ENCODE measurements around the gene PAOX. TPM values are rescaled to one million over a fixed set of nuclear protein-coding genes. Genes with fewer than 3 reads are reported as not detected.

PAOX gene
- total and polyA plus RNA-seq, 2 donors (not counting 1 experiment from before 2014, with no cell fraction given), result 21.1 to 24.9 TPM

GRCh38 chr10:133379801-133380666 is 972 bp downstream of the PAOX start:
- H3K4me2 ChIP-seq (replicated peaks; ENCODE audit: low read depth, low read length, poor library complexity, severe bottlenecking), result peak overlapping the region; percentile 95
- Mint-ChIP-seq H3K27ac (peak overlapping the region; percentile 83), H3K9me3 (ENCODE audit: insufficient read depth) (no peaks in the 10 kb centered on the region), H3K4me1 (peaks cover 38% of the 10 kb centered on the region), H3K4me3 (peak overlapping the region; percentile 85), H3K27me3 (no peaks in the 10 kb centered on the region)
- H3K4me1 ChIP-seq (ENCODE audit: control insufficient read depth in 2 of 2, insufficient read depth in 2 of 2, low read length in 2 of 2), result peaks cover 29 to 35% of the 10 kb centered on the region in 2 donors
- H2AFZ ChIP-seq (ENCODE audit: insufficient read depth, low read depth, low read length, poor library complexity, severe bottlenecking), result peak overlapping the region; percentile 79
- intact Hi-C loops (cut with micrococcal nuclease), result loop anchor here (1.0 kb wide), 2 partner anchors 9 to 14 kb away; partner anchors contain the start of gene MTG1
- H3K9me3 ChIP-seq (ENCODE audit: control extremely low read depth in 1 of 3, control insufficient read depth in 2 of 3, insufficient read depth in 1 of 3, low read length in 2 of 3), result peaks cover 0 to 3% (median 0%) of the 10 kb centered on the region in 3 donors
- ATAC-seq (ENCODE audit: low read depth) (no peak), DNase-seq (no peak)
- POLR2A ChIA-PET, result interaction anchor here (0.5 to 1.5 kb wide), 3 partner anchors 9 to 236 kb away, joined by 3 to 7 read pairs (median 5); no protein-coding TSS in a partner anchor
- peak overlapping the region in 1 of 2 donors; percentile 71 for H3K27ac ChIP-seq (ENCODE audit: low read length in 2 of 2)
- peaks cover 0 to 32% of the 10 kb centered on the region in 2 experiments for H3K36me3 ChIP-seq (replicated peaks in 1 of 2; ENCODE audit: control extremely low read depth in 1 of 2, control insufficient read depth in 1 of 2, extremely low read depth in 1 of 2, insufficient read depth in 2 of 2, low read length in 1 of 2)
- no peak for TF ChIP-seq EZH2 (IDR thresholded peaks at IDR 0.05; ENCODE audit: borderline replicate concordance, insufficient read depth, low read depth, low read length, poor library complexity, severe bottlenecking)
- no peak for TF ChIP-seq CTCF (IDR thresholded peaks at IDR 0.05)
- CTCF ChIA-PET, result no interaction called here
- peaks cover 33% of the 10 kb centered on the region for H4K20me1 ChIP-seq (ENCODE audit: control insufficient read depth, insufficient read depth, low read length, poor library complexity, severe bottlenecking)
- H3K27me3 ChIP-seq (replicated peaks in 1 of 4; ENCODE audit: control extremely low read depth in 1 of 4, control insufficient read depth in 3 of 4, insufficient read depth in 4 of 4, low read length in 3 of 4), result no peaks in the 10 kb centered on the region
- peaks cover 47% of the 10 kb centered on the region for H3K79me2 ChIP-seq (ENCODE audit: control insufficient read depth, insufficient read depth, low read length)
- WGBS (ENCODE audit: insufficient coverage), result 88% methylated on average over 31 of the region's 36 CpGs
- H3K4me3 ChIP-seq (ENCODE audit: control extremely low read depth in 1 of 5, extremely low read depth in 1 of 5, insufficient read depth in 1 of 5, low read depth in 2 of 5, low read length in 4 of 5), result peak overlapping the region in 4 of 5 experiments; percentile 51 to 72 (median 66)
- H3K9ac ChIP-seq (ENCODE audit: low read length), result peak overlapping the region; percentile 82

DNA sequence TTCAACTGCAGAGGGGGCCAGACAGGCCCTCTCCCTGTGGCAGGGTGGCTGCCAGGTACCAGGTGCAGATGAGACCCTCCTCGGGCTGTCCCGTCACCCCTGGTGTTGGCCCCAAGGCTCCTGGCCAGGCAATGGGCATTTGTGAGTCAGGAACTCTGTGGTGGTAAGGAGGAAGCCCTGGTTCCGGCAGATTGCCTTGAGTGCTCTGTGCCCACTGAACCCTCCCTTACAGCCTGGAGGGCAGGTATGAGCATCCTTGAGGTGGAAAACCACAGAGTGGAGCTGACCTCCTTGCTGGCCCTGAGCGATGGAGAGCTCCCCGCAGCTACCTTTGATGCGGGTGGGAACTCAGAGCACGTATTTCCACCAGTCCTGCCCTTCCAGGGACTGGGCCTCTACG is 2.0 kb downstream of the PAOX start:
- WGBS (ENCODE audit: insufficient coverage), result 21% methylated on average over 7 of the region's 8 CpGs
- TF ChIP-seq EZH2 (IDR thresholded peaks at IDR 0.05; ENCODE audit: borderline replicate concordance, insufficient read depth, low read depth, low read length, poor library complexity, severe bottlenecking) (no peak), CTCF (IDR thresholded peaks at IDR 0.05) (no peak)
- Histone ChIP-seq H3K9me3 (ENCODE audit: control extremely low read depth in 1 of 3, control insufficient read depth in 2 of 3, insufficient read depth in 1 of 3, low read length in 2 of 3) (peaks cover 0 to 3% (median 0%) of the 10 kb centered on the region in 3 donors), H3K27me3 (replicated peaks in 1 of 4; ENCODE audit: control extremely low read depth in 1 of 4, control insufficient read depth in 3 of 4, insufficient read depth in 4 of 4, low read length in 3 of 4) (no peaks in the 10 kb centered on the region), H3K4me3 (ENCODE audit: control extremely low read depth in 1 of 5, extremely low read depth in 1 of 5, insufficient read depth in 1 of 5, low read depth in 2 of 5, low read length in 4 of 5) (peak overlapping the region in 3 of 5 experiments; percentile 0 to 11 (median 1)), H3K79me2 (ENCODE audit: control insufficient read depth, insufficient read depth, low read length) (peaks cover 48% of the 10 kb centered on the region), H3K4me2 (replicated peaks; ENCODE audit: low read depth, low read length, poor library complexity, severe bottlenecking) (peak overlapping the region; percentile 95), H2AFZ (ENCODE audit: insufficient read depth, low read depth, low read length, poor library complexity, severe bottlenecking) (no peak overlapping the region), H3K9ac (ENCODE audit: low read length) (no peak overlapping the region), H3K27ac (ENCODE audit: low read length in 2 of 2) (no peak overlapping the region), H4K20me1 (ENCODE audit: control insufficient read depth, insufficient read depth, low read length, poor library complexity, severe bottlenecking) (peaks cover 33% of the 10 kb centered on the region), H3K36me3 (replicated peaks in 1 of 2; ENCODE audit: control extremely low read depth in 1 of 2, control insufficient read depth in 1 of 2, extremely low read depth in 1 of 2, insufficient read depth in 2 of 2, low read length in 1 of 2) (peaks cover 0 to 32% of the 10 kb centered on the region in 2 experiments), H3K4me1 (ENCODE audit: control insufficient read depth in 2 of 2, insufficient read depth in 2 of 2, low read length in 2 of 2) (peaks cover 29 to 35% of the 10 kb centered on the region in 2 donors)
- no peak for ATAC-seq (ENCODE audit: low read depth)
- H3K4me3 Mint-ChIP-seq, result peak overlapping the region; percentile 85
- no peaks in the 10 kb centered on the region for H3K27me3 Mint-ChIP-seq
- intact Hi-C loops (cut with micrococcal nuclease), result no loop called here
- H3K27ac Mint-ChIP-seq, result peak overlapping the region; percentile 53
- ChIA-PET CTCF (no interaction called here), POLR2A (interaction anchor here (0.7 to 1.5 kb wide), 2 partner anchors 8 to 11 kb away, joined by 7 to 12 read pairs; no protein-coding TSS in a partner anchor)
- peak; percentile 48 for DNase-seq
- H3K9me3 Mint-ChIP-seq (ENCODE audit: insufficient read depth), result no peaks in the 10 kb centered on the region
- peaks cover 38% of the 10 kb centered on the region for H3K4me1 Mint-ChIP-seq
